Activated T-helper 17 cell treated with anti-CD3 and anti-CD28 coated beads, Interleukin-2, amount 50 U/mL, for 72 hours (primary cell): ENCODE measurements around the gene SNAP47. TPM values are rescaled to one million over a fixed set of nuclear protein-coding genes. Genes with fewer than 3 reads are reported as not detected.

Experiments
- ATAC-seq: fragments of 150-1000 bp; cut with Tn5 transposase; replicated peaks from 2 replicates; pipeline ENCODE4 v1.10.0; 2021; ENCODE audit warnings: mild to moderate bottlenecking, moderate library complexity
- H3K27ac Mint-ChIP-seq: one replicate; pipeline ENCODE4 v1.8.0; 2022; ENCODE audit warnings: mixed read lengths
- H3K27me3 Mint-ChIP-seq: one replicate; pipeline ENCODE4 v1.8.0; 2022; ENCODE audit warnings: mixed read lengths
- H3K36me3 Mint-ChIP-seq: one replicate; pipeline ENCODE4 v1.8.0; 2022; ENCODE audit warnings: low read depth, mild to moderate bottlenecking, mixed read lengths
- H3K4me1 Mint-ChIP-seq: one replicate; pipeline ENCODE4 v1.8.0; 2022; ENCODE audit warnings: mixed read lengths
- H3K4me3 Mint-ChIP-seq: one replicate; pipeline ENCODE4 v1.8.0; 2022; ENCODE audit warnings: mild to moderate bottlenecking, mixed read lengths
- H3K9me3 Mint-ChIP-seq: one replicate; pipeline ENCODE4 v1.8.0; 2022; ENCODE audit warnings: mixed read lengths
- total RNA-seq, 2 donors: library from RNA; stranded (reverse); gene quantifications; one replicate each; pipeline ENCODE4 v1.2.3, GENCODE V29; 2022

Gene SNAP47
- total RNA-seq, 2 donors from 2014 or later: 42.9 to 53.6 TPM

- no peaks in the 10 kb centered on the region for H3K27me3 Mint-ChIP-seq
- H3K27ac Mint-ChIP-seq: no peak overlapping the region
- no peak for ATAC-seq
- no peaks in the 10 kb centered on the region for H3K9me3 Mint-ChIP-seq
- H3K4me1 Mint-ChIP-seq: peaks cover 30% of the 10 kb centered on the region
- peaks cover 22% of the 10 kb centered on the region for H3K36me3 Mint-ChIP-seq
- H3K4me3 Mint-ChIP-seq: no peak overlapping the region
These were observed 3.6 kb downstream of the SNAP47 start for GRCh38 chr1:227738820-227739219.

DNA sequence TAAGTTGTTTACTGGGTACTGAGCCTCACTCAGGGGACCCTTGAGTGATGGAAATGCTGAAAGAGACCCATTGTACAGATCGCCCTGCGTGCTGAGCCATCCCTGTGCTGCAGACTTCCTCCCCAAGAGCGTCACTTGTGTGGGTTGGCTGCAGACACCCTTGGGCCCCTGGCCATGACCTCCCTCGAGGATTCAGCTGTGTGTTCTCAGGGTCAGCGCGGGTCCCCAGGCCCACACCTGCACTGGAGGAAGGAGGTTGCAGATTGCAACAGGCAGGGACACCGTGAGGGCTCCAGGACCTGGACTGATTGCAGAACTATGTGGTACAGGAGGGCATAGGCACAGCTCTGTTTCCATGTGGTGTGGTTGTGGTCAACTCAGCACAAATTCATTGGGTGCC, 4.4 kb downstream of the SNAP47 start:
- Mint-ChIP-seq H3K9me3 (no peaks in the 10 kb centered on the region), H3K27me3 (no peaks in the 10 kb centered on the region), H3K4me1 (peaks cover 34% of the 10 kb centered on the region), H3K4me3 (no peak overlapping the region), H3K27ac (peak overlapping the region; percentile 79), H3K36me3 (peaks cover 15% of the 10 kb centered on the region)
- ATAC-seq: no peak

GRCh38 chr1:227740401-227740960, 5.2 kb downstream of the SNAP47 start:
- peak overlapping the region; percentile 79 for H3K27ac Mint-ChIP-seq
- H3K4me3 Mint-ChIP-seq: no peak overlapping the region
- peaks cover 15% of the 10 kb centered on the region for H3K36me3 Mint-ChIP-seq
- no peak for ATAC-seq
- peaks cover 34% of the 10 kb centered on the region for H3K4me1 Mint-ChIP-seq
- no peaks in the 10 kb centered on the region for H3K9me3 Mint-ChIP-seq
- H3K27me3 Mint-ChIP-seq: no peaks in the 10 kb centered on the region

GRCh38 chr1:227741166-227741870, 6.1 kb downstream of the SNAP47 start:
- Mint-ChIP-seq H3K36me3 (peaks cover 7% of the 10 kb centered on the region), H3K9me3 (no peaks in the 10 kb centered on the region), H3K4me3 (no peak overlapping the region), H3K27me3 (no peaks in the 10 kb centered on the region), H3K27ac (peak overlapping the region; percentile 79), H3K4me1 (peaks cover 32% of the 10 kb centered on the region)
- ATAC-seq: no peak

- H3K4me3 Mint-ChIP-seq: no peak overlapping the region
- H3K27me3 Mint-ChIP-seq: no peaks in the 10 kb centered on the region
- H3K9me3 Mint-ChIP-seq: no peaks in the 10 kb centered on the region
- peaks cover 30% of the 10 kb centered on the region for H3K4me1 Mint-ChIP-seq
- H3K27ac Mint-ChIP-seq: no peak overlapping the region
- H3K36me3 Mint-ChIP-seq: peaks cover 7% of the 10 kb centered on the region
- no peak for ATAC-seq
These were observed 7.8 kb downstream of the SNAP47 start for GRCh38 chr1:227742738-227743715.

DNA sequence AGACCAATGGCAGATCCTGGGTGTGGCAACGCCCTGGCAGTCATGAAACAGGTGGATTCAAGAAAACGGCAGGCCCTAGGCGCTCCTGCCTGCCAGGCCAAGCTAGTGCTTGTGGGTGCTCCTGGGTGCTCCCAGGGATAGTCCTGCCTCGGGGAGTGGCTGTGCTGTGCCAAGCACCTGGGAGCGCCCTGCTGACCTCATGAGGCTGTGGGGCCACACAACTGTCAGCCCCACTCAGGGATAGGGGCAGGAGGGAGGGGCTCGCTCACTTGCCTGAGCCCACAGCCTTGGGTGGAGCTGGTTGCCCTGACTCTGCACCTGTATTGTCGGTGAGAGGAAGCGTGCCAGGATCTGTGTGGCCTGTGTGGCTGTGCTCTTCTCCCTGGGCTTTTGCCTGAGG, 9.4 kb downstream of the SNAP47 start:
- H3K9me3 Mint-ChIP-seq: no peaks in the 10 kb centered on the region
- H3K4me3 Mint-ChIP-seq: no peak overlapping the region
- H3K27ac Mint-ChIP-seq: peak overlapping the region; percentile 49
- no peak for ATAC-seq
- H3K36me3 Mint-ChIP-seq: peaks cover 5% of the 10 kb centered on the region
- H3K4me1 Mint-ChIP-seq: peaks cover 41% of the 10 kb centered on the region
- no peaks in the 10 kb centered on the region for H3K27me3 Mint-ChIP-seq

GRCh38 chr1:227745568-227746265, 10.5 kb downstream of the SNAP47 start:
- Mint-ChIP-seq H3K4me3 (no peak overlapping the region), H3K36me3 (peaks cover 9% of the 10 kb centered on the region), H3K4me1 (peaks cover 32% of the 10 kb centered on the region), H3K9me3 (no peaks in the 10 kb centered on the region), H3K27me3 (no peaks in the 10 kb centered on the region), H3K27ac (peak overlapping the region; percentile 49)
- ATAC-seq: no peak

GRCh38 chr1:227746676-227747075, 11.4 kb downstream of the SNAP47 start:
- peak overlapping the region; percentile 49 for H3K4me3 Mint-ChIP-seq
- peak overlapping the region; percentile 44 for H3K27ac Mint-ChIP-seq

GRCh38 chr1:227747382-227747781, 12.1 kb downstream of the SNAP47 start:
- no peak for ATAC-seq
- Mint-ChIP-seq H3K4me3 (peak overlapping the region; percentile 49), H3K27me3 (no peaks in the 10 kb centered on the region), H3K4me1 (peaks cover 29% of the 10 kb centered on the region), H3K27ac (peak overlapping the region; percentile 44), H3K36me3 (peaks cover 25% of the 10 kb centered on the region), H3K9me3 (no peaks in the 10 kb centered on the region)

More at GRCh38 chr1:227746676-227747075, 11.4 kb downstream of the SNAP47 start:
- peaks cover 18% of the 10 kb centered on the region for H3K36me3 Mint-ChIP-seq
- H3K9me3 Mint-ChIP-seq: no peaks in the 10 kb centered on the region
- ATAC-seq: no peak
- no peaks in the 10 kb centered on the region for H3K27me3 Mint-ChIP-seq
- peaks cover 27% of the 10 kb centered on the region for H3K4me1 Mint-ChIP-seq

- H3K27me3 Mint-ChIP-seq: no peaks in the 10 kb centered on the region
These were observed 12.8 kb downstream of the SNAP47 start for GRCh38 chr1:227747948-227748495.

DNA sequence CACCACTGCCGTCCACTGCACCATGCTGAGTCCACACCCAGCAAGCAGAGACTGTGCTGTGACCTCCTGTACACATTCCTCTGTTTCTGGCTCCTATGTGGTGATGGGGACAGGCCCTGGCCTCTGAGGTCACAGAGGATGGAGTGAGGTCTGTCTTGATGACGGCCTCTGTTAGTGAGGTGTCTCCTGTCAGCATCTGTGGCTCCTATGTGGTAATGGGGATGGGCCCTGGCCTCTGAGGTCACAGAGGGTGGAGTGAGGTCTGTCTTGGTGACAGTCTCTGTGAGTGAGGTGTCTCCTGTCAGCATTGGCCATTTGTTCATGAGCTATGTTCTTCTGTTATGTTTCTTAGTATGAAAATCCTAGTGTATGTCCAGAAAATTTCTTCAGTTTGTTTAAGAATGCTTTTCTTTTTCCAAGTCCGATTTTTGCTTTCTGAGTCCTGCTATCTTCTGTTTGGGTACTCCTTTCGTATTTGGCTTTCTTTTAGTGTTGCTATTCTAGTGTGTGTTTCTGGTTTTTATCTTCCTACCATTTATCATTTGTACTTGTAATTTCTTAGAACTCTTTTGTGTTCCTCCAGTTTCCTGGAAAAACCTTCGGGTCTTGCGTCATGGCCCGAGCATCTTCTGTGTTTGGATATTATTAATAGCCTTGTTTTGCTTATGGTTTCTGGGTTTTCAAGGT, 13.4 kb downstream of the SNAP47 start:
- H3K9me3 Mint-ChIP-seq: no peaks in the 10 kb centered on the region
- peak overlapping the region; percentile 80 for H3K27ac Mint-ChIP-seq
- ATAC-seq: peak; percentile 99
- H3K27me3 Mint-ChIP-seq: no peaks in the 10 kb centered on the region
- peak overlapping the region; percentile 49 for H3K4me3 Mint-ChIP-seq
- peaks cover 28% of the 10 kb centered on the region for H3K36me3 Mint-ChIP-seq
- peaks cover 31% of the 10 kb centered on the region for H3K4me1 Mint-ChIP-seq

More at GRCh38 chr1:227747948-227748495, 12.8 kb downstream of the SNAP47 start:
- Mint-ChIP-seq H3K36me3 (peaks cover 28% of the 10 kb centered on the region), H3K9me3 (no peaks in the 10 kb centered on the region), H3K4me1 (peaks cover 31% of the 10 kb centered on the region), H3K4me3 (peak overlapping the region; percentile 49), H3K27ac (peak overlapping the region; percentile 80)
- no peak for ATAC-seq

DNA sequence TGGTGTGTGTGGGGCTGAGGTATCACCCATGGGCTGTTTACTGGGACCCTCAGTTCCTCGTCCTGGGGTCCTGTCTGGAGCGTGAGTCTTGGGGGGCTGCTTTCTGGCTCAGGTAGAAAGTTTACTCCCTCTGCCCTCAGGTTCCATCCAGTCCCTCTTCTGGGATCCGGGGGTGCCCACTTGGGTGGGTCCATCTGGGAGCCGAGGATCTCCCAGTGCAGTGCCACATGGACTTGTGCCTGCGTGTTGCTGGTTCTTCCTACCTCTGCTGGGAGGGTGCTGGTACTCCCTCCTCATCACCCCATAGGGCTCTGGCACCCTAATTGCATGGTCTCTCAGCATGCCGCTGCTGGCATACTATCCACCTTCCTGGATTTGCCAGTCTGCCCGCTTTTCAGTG, 14.0 kb downstream of the SNAP47 start:
- peak overlapping the region; percentile 80 for H3K27ac Mint-ChIP-seq
- peaks cover 31% of the 10 kb centered on the region for H3K4me1 Mint-ChIP-seq
- H3K27me3 Mint-ChIP-seq: no peaks in the 10 kb centered on the region
- H3K9me3 Mint-ChIP-seq: no peaks in the 10 kb centered on the region
- H3K36me3 Mint-ChIP-seq: peaks cover 28% of the 10 kb centered on the region
- no peak for ATAC-seq
- H3K4me3 Mint-ChIP-seq: peak overlapping the region; percentile 49

DNA sequence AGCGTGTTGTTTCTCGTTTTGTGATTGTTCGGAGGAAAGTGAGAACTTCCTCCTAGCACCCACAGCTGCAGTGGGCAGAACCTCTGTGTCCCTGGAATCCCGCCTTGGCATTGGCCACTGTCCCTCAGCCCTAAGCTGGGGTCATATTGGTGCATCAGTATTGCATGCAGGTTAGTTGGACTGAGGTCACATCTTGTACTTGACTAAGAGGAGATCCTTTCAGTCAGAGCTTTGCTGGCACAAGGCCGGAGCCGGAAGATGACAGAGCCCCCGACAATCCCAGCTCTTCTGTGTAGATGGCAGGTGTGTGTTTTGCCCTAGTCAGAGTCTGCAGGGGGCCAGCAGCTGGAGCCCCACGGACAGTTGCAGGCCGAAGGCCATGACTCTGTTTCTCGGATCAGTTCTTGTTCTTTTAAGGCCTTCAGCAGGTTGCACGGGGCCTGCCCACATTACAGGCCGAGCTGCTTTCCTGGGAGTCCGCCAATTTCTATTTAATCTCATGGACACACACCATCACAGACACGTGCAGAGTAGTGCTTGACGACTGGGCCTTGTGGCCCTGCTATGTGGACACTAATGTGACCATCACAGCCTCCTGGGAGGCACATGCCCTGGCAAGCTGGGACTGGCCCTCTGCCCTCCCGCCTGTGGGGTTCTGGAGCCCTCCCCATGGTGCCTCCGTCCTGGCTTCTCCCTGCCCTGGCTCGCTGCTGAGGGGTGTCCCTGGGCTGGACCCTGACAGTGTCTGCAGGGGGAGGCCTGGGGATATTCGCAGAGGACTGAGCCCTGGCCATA, 14.9 kb downstream of the SNAP47 start:
- Mint-ChIP-seq H3K36me3 (peaks cover 30% of the 10 kb centered on the region), H3K27me3 (no peaks in the 10 kb centered on the region), H3K9me3 (no peaks in the 10 kb centered on the region), H3K4me1 (peaks cover 26% of the 10 kb centered on the region), H3K27ac (peak overlapping the region; percentile 80), H3K4me3 (peak overlapping the region; percentile 49)
- ATAC-seq: no peak
